HG03097 (cell line): Measurements from ENCODE around the gene APOO.

ENCODE experiments used
- ATAC-seq: cut with Tn5 transposase; IDR thresholded peaks from one replicate; pipeline ENCODE4 v1.9.1; 2021; ENCODE audit not compliant: unreplicated experiment, low FRiP score

Gene APOO

GRCh38 chrX:23907498-23908218 lies at the start of gene APOO, which contains the start of gene CXorf58:
Gene APOO (minus strand): TSS chrX:23907938. CDS start chrX:23907702, 236 bp downstream.
Gene CXorf58 (plus strand): TSS chrX:23908006. CDS start chrX:23910303, 2,297 bp downstream.
- peak; percentile 92 for ATAC-seq

DNA sequence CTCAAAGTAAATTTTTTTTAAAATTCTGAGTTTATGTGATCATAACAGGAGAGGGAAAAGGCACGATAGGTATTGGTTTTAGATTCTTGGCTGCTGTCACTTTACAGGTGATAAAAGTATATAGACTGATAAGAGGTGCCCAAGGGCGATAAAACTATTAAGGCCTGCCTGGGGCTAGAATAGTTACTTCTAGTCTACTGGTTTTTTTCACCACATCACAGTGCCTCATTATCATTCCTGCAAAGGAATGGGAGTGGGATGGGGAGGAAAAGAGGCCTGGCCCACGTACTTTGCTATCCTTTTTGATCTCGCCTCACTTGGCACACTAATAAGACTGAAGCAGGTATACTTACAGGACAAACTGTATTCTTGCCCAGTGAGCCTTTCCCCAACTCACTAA lies 46.7 kb upstream of the APOO start:
- no peak for ATAC-seq

DNA sequence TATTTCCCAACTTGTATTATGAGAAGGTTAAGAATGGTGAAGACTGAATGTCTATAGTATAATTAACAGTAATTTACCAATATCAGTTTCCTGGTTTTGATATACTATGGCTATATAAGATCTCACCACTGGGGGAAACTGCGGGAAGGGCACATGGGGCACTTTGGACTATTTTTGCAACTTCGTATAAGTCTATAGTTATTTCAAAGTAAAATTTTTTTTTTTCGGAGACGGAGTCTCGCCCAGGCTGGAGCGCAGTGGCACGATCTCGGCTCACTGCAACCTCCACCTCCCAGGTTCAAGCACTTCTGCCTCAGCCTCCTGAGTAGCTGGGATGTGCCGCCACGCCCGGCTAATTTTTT lies 46.2 kb upstream of the APOO start:
- no peak for ATAC-seq

DNA sequence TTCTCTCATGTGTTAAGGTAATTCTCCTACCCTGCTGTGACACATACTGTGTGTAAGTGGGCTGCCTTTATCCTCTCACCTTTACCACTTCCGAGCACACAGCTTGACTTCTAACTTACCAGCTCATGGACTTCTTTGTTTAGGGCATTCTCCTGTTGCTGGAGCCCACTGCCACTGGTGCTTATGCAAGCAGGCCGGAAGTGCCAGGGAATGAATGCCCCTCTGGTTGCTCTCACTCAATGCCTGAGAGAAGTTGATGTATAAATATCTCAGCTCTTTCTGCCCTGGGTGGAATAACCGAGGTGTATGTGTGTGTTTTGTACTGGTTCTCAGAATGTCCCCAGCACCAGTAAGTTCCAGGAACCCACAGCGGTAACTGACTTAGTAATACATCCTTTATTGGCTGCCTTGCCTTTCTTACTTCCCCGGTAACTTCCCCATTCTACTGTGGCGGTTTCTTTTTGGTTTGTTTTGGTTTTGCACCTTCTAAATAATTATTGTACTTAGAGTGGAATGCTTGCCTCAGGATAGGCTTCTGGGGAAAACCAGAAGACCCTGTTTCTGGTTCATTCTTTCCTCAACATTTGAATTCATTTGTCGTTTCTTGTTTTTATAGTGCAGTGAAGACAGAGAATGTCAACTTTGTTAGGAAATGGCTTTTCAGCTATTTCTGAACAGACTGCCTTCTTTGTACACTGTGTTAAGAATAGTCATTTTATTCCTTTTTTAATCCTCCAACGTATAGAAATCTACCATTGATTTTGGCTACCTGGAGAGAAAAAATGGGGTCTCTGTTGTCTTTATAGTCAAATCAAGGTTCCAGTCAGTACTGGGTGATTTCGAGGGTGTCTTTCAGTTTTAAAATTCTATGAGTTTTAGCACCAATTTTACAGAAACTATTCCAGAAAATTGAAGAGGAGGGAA lies 45.5 kb upstream of the APOO start:
- peak; percentile 72 for ATAC-seq

DNA sequence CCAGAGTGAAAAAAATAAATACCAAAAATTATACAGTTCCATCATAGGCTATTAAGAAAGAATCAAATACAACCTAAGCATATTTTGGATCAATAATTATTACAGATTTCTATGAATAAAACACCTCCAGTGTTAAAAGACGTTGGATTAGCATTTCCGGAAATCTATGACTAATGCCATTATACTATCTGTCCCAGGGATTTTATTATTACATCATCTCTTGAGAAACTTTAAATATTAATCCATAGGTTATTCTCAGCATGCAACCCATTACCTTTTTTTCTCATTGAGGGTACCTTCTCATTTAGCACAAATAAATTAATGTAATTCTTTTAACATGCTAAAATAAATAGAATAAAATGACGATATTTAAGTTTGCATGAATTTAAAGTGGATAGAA lies 44.7 kb upstream of the APOO start:
- ATAC-seq = no peak

- ATAC-seq = no peak
Measured at GRCh38 chrX:23945206-23945605, 37.5 kb upstream of the APOO start.

DNA sequence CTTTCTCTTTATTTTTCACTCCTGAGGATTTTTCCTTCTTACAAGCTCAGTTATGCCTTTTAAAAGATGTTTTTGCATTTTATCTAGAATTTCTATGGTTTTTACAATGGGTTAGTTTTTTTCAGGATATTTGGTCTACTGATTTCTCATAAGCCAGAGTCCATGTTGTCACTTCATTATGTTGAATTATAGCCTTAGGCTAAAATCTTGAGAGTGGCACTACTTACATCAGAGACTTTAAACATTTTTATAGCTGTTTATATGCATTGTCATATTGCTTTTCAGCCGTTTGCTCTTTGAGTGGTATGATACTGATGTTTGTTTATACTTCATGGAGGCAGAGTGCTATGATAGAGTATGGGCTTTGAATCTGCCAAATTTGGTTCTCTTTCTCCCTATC lies 36.5 kb upstream of the APOO start:
- ATAC-seq = no peak

DNA sequence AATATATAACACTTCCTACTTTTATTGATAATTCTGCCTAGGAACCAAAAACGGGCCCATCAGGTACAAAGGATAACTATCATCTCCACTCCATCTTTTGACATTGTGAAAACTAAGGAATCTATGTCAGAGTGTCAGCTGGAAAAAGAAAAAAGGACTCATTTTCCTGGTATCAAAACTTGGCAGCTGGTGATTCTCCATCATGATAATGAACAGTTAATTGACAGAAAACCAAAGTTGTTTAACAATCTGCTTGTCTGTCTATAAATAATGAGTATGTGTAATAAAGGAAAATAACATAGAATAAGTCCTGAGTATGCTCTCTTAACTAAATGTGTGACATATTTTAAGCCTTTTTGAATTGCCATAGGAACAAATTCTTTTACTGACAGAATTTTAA lies 31.5 kb upstream of the APOO start:
- ATAC-seq = no peak

DNA sequence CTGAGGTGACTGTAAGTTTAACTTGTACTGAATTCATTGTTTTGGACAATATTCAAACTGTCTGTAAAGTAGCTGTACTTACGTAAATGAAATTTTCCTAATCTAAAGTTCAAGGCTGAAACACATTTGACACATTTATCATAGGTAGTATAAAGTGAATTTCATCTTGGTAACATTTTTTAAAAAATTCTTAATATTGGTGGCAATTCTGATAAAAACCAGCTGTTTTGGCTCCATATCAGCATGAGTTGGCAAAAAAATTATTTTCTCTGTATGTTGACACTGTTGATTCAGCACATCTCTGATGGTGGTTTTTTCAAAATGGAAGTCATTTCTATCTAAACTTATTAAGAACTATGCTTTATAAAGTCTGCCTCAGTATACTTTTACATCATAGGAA lies 31.0 kb upstream of the APOO start:
- ATAC-seq = no peak

DNA sequence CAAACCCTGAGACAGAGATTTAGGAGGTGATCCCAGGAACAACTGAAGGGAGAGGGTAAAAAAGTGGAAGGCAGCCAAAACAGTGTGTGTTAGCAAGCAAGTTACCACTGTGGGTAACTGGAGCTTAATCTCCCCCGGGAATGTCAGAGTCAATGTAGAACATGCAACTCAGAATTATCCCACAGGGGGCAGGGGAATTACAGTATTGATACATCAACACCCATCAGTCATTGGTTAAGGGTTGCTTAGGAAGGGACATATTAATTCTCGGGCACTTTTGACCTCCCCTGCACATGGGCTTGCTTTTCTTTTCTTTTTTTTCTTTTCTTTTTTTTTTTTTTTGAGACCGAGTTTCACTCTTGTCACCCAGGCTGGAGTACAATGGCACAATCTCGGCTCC lies 29.4 kb upstream of the APOO start:
- ATAC-seq = no peak

GRCh38 chrX:23936180-23936579 lies 28.4 kb upstream of the APOO start:
- ATAC-seq = no peak

- ATAC-seq = no peak
Measured at GRCh38 chrX:23935106-23935505, 27.4 kb upstream of the APOO start.

DNA sequence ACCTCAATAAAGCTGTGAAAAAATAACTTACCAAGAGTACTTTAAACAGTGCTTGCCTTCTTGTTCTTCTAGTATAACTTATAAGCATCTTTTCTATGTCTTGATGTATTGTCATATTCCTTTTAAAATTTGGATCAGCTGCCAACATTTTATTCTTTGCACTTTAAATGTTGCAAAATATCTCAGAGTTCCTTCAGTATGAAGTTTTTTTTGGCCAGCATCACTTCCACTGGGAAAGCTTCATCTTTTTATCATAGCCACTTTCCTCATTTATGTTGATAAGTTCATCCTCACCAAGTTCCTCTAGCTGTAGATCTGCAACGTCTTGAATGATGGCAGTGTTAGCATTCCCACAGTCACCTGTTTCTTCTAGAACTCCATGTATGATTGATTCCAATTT lies 24.3 kb upstream of the APOO start:
- ATAC-seq = no peak

GRCh38 chrX:23930894-23931604 lies 23.3 kb upstream of the APOO start:
- ATAC-seq = no peak

DNA sequence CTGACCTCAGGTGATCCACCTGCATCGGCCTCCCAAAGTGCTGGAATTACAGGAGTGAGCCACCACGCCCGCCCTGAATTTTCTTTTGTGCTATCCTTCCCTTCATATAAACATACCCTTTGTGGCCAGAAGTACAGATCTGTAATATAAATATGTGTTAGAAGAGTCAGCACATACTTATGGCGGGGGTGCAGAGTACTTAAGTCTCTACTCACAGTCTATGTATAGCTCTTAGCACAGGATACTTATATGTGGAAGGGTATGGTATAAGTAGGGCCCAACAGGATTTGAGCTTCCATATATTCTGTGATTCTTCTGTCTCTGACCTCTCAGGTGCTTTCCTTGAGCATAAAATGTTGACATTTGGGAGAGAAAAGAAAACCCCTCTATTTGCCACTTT lies 18.3 kb upstream of the APOO start:
- no peak for ATAC-seq

DNA sequence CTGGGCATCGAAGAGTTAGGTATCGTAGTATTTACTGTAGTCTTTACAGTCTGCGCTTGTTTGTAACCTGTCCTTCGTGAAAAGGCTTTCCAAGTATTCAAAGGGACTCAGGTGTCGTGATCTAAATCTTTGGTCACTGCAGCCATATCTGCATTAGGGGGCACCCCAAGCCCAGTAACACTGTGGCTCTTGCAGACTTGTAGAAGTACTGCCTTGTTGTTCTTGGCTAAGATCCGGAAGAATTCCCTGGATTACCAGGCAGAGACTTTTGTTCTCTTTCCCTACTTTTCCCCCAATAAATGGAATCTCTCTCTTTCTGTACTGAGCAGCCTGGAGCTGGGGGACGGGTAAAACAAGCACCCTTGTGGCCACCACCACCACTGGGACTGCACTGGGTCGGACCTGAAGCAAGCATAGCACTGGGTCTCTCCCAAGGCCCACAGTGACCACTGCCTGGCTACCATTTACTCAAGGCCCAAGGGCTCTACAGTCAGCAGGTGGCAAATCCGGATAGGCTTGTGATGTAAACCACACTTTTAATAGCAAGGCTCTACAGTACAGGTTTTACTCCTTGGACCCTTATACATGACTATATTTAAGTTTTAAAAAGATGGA lies 12.1 kb upstream of the APOO start:
- ATAC-seq = no peak

GRCh38 chrX:23919148-23919547 lies 11.4 kb upstream of the APOO start:
- no peak for ATAC-seq

DNA sequence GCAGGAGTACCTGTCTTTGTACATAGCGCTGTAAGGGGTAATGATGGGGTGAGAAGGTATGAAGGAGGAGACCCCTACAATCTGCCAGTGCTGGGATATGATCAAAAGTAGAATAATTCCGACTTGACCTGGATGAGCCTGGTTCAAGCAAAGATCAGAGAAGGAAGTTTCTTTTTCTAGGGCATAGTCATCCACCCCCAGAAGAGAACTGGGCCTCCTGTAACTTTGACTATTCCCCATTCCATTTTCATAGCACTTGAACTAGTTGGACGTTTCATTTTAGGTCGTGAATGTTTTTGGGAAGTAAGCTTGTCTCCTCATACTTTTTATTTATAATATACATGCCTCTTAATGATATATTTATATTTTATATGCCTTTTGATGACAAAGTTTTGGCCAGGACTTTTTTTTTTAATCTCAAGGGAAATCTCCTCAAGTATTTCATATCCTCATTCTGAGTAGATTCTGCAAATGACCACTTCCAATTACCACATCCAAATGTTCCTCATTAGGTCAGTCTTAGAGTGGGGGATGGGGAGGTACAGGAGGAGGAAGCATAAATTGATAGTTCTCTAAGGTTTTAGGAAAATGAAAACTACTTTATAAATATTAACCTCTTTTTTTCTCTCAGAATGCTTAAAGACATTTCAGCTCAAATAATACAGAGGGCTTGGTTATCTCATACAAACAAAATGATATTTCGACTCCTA lies 3.5 kb upstream of the APOO start:
- no peak for ATAC-seq

- ATAC-seq = no peak
Measured at GRCh38 chrX:23908219-23909004, 674 bp upstream of the APOO start.
